MCF 10A (cell line): Measurements from ENCODE around the gene NR1H2. TPM values are rescaled to one million over a fixed set of nuclear protein-coding genes. Genes with fewer than 3 reads are reported as not detected.
A peak's percentile ranks its signal among the peaks of the same experiment; 100 is the strongest.

Source experiments
- BruUV-seq: library from RNA; stranded (reverse); fragments of 400-500 nt; replicated peaks from 2 replicates; lab custom pipeline; 2021; lab: Mats Ljungman, UMichigan
- CTCF ChIA-PET: fragments of 300-600 bp; sonication (Branson Sonifier 250); formaldehyde crosslinking; extraction: SDS; loops from one replicate; lab custom pipeline; 2021; ENCODE audit warnings: antibody characterized with exemption, inconsistent platforms; lab: Yijun Ruan, JAX
- POLR2A ChIA-PET: fragments of 300-600, 350-650 bp; sonication (Branson Sonifier 250); formaldehyde crosslinking; extraction: SDS; loops from one replicate; lab custom pipeline; 2020; ENCODE audit warnings: antibody characterized with exemption, inconsistent platforms; lab: Yijun Ruan, JAX
- DNase-seq: peaks from one replicate; pipeline ENCODE4 v3.0.0-alpha.2; 2018; ENCODE audit not compliant: unreplicated experiment
- H3K27ac Mint-ChIP-seq: one replicate; pipeline ENCODE4 v1.8.0; 2022; ENCODE audit warnings: mild to moderate bottlenecking, low read depth, mixed read lengths; ENCODE audit not compliant: unreplicated experiment
- H3K27me3 Mint-ChIP-seq: one replicate; pipeline ENCODE4 v1.8.0; 2022; ENCODE audit warnings: mixed read lengths; ENCODE audit not compliant: insufficient read depth, unreplicated experiment
- H3K36me3 Mint-ChIP-seq: one replicate; pipeline ENCODE4 v1.8.0; 2022; ENCODE audit warnings: mild to moderate bottlenecking, moderate library complexity, mixed read lengths; ENCODE audit not compliant: insufficient read depth, unreplicated experiment
- H3K4me1 Mint-ChIP-seq: one replicate; pipeline ENCODE4 v1.8.0; 2022; ENCODE audit warnings: mixed read lengths; ENCODE audit not compliant: insufficient read depth, unreplicated experiment
- H3K4me3 Mint-ChIP-seq: one replicate; pipeline ENCODE4 v1.8.0; 2022; ENCODE audit warnings: mild to moderate bottlenecking, moderate library complexity, mixed read lengths; ENCODE audit not compliant: unreplicated experiment
- H3K9me3 Mint-ChIP-seq: one replicate; pipeline ENCODE4 v1.8.0; 2022; ENCODE audit warnings: mixed read lengths; ENCODE audit not compliant: unreplicated experiment
- CTCF ChIP-seq: fragments of 200-600 bp; IDR thresholded peaks from one replicate; pipeline ENCODE4 v1.8.0; 2022; ENCODE audit warnings: antibody characterized with exemption, mild to moderate bottlenecking; ENCODE audit not compliant: unreplicated experiment
- intact Hi-C: fragments of 100-400 bp; cut with micrococcal nuclease; formaldehyde crosslinking; loops from 2 replicates; pipeline ENCODE4 v1.14.1; 2022
- total RNA-seq: library from RNA; stranded (reverse); gene quantifications from 2 replicates; pipeline ENCODE4 v1.2.3, GENCODE V29; 2022

Gene NR1H2
- total RNA-seq, 1 experiment from 2014 or later: 62.0 TPM

- TF ChIP-seq CTCF: no peak
Measured at GRCh38 chr19:50365434-50366306, 10.6 kb upstream of the NR1H2 start, which contains the start of gene NAPSA. TSS of gene NAPSA (minus strand) at chr19:50365639. CDS start at chr19:50365621, 18 bp downstream.

GRCh38 chr19:50368649-50369570 is 7.3 kb upstream of the NR1H2 start:
- no TSS peak for BruUV-seq
- intact Hi-C loops: loop anchor here (1.0 to 5.0 kb wide), 5 partner anchors 45 to 554 kb away; no protein-coding TSS in a partner anchor
- peak; percentile 83 for TF ChIP-seq CTCF
- Mint-ChIP-seq H3K36me3 (no peaks in the 10 kb centered on the region), H3K9me3 (no peaks in the 10 kb centered on the region), H3K27me3 (no peaks in the 10 kb centered on the region), H3K27ac (peak overlapping the region; percentile 79), H3K4me1 (peaks cover 6% of the 10 kb centered on the region), H3K4me3 (peak overlapping the region; percentile 89)
- CTCF ChIA-PET: interaction anchor here (0.5 to 2.3 kb wide), 18 partner anchors 8 to 553 kb away, joined by 3 to 19 read pairs (median 4); partner anchors contain the start of gene NR1H2
- POLR2A ChIA-PET: interaction anchor here (0.7 to 1.4 kb wide), 6 partner anchors 15 to 933 kb away, joined by 4 to 8 read pairs (median 4); partner anchors contain the start of genes JOSD2 and POLD1
- peak; percentile 91 for DNase-seq

More at GRCh38 chr19:50365434-50366306, 10.6 kb upstream of the NR1H2 start, which contains the start of gene NAPSA:
- H3K27ac Mint-ChIP-seq: no peak within 1 kb of the TSS
- CTCF ChIA-PET: interaction anchor here (0.5 to 2.0 kb wide), 11 partner anchors 8 to 656 kb away, joined by 3 to 6 read pairs (median 3); no protein-coding TSS in a partner anchor
- peaks cover 10% of the 10 kb centered on the region for H3K4me1 Mint-ChIP-seq
- no peak within 1 kb of the TSS for H3K4me3 Mint-ChIP-seq
- BruUV-seq: no TSS peak
- DNase-seq: no peak
- intact Hi-C loops: loop anchor here (5.0 kb wide), 1 partner anchor 192 kb away; no protein-coding TSS in a partner anchor
- no peaks in the 10 kb centered on the region for H3K36me3 Mint-ChIP-seq
- no peaks in the 10 kb centered on the region for H3K9me3 Mint-ChIP-seq
- POLR2A ChIA-PET: no interaction called here
- H3K27me3 Mint-ChIP-seq: peaks cover 11% of the 10 kb centered on the region

GRCh38 chr19:50371914-50372475 is 4.3 kb upstream of the NR1H2 start:
- Mint-ChIP-seq H3K27ac (no peak overlapping the region), H3K27me3 (no peaks in the 10 kb centered on the region), H3K36me3 (peaks cover 16% of the 10 kb centered on the region), H3K4me3 (no peak overlapping the region), H3K4me1 (peaks cover 8% of the 10 kb centered on the region), H3K9me3 (no peaks in the 10 kb centered on the region)
- ChIA-PET CTCF (interaction anchor here (0.5 to 1.0 kb wide), 2 partner anchors 69 to 89 kb away, joined by 3 read pairs; no protein-coding TSS in a partner anchor), POLR2A (interaction anchor here (1.2 kb wide), 1 partner anchor 12 kb away, joined by 3 read pairs; the partner anchor contains the start of gene POLD1)
- no peak for TF ChIP-seq CTCF
- DNase-seq: no peak
- no TSS peak for BruUV-seq
- intact Hi-C loops: no loop called here
